K562 (cell line): ENCODE results near the gene ZCCHC3. TPM values are rescaled to one million over a fixed set of nuclear protein-coding genes. Genes with fewer than 3 reads are reported as not detected.

Source experiments
- ADNP ChIP-seq: fragments of 200-800 bp; sonication (Bioruptor generic); IDR thresholded peaks from 2 replicates; pipeline ENCODE4 v1.6.1; 2016; ENCODE audit warnings: missing genetic modification characterization, missing compliant biosample characterization
- ARNT ChIP-seq, 2 experiments: fragments of 450-650 bp; IDR thresholded peaks; 2 replicates each; pipeline ENCODE4 v1.6.1; 2016; ENCODE audit warnings: mild to moderate bottlenecking in 1 of 2
- BHLHE40 ChIP-seq: IDR thresholded peaks from 2 replicates; pipeline ENCODE4 v1.6.1; 2011; ENCODE audit warnings: low read length, improper control_type of control experiment
- CBX3 ChIP-seq, 2 experiments: IDR thresholded peaks; 1 replicate in 1 of 2; 2 replicates in 1 of 2; pipeline ENCODE4 v1.6.1; 2012; ENCODE audit warnings: inconsistent platforms in 2 of 2, low read length in 2 of 2, borderline replicate concordance in 1 of 2, control low read depth in 1 of 2
- CREM ChIP-seq: IDR thresholded peaks from 2 replicates; pipeline ENCODE4 v1.6.1; 2014; ENCODE audit warnings: antibody characterized with exemption, low read depth
- FIP1L1 ChIP-seq: fragments of 200-400 bp; formaldehyde crosslinking; IDR thresholded peaks from 2 replicates; pipeline ENCODE4 v1.6.1; 2018; ENCODE audit warnings: mild to moderate bottlenecking, low read depth, low read length; ENCODE audit not compliant: poor library complexity, severe bottlenecking
- GTF2E2 ChIP-seq: fragments of 200-800 bp; sonication (Bioruptor generic); IDR thresholded peaks from 2 replicates; pipeline ENCODE4 v1.6.1; 2016; ENCODE audit warnings: missing genetic modification characterization, missing compliant biosample characterization
- GTF2F1 ChIP-seq: IDR thresholded peaks from 2 replicates; pipeline ENCODE4 v1.6.1; 2011; ENCODE audit warnings: low read depth, low read length, improper control_type of control experiment
- HNRNPK ChIP-seq: fragments of 200-400 bp; formaldehyde crosslinking; IDR thresholded peaks from one replicate; pipeline ENCODE4 v1.6.1; 2018; ENCODE audit warnings: mild to moderate bottlenecking, low read depth, low read length; ENCODE audit not compliant: poor library complexity, severe bottlenecking
- LARP7 ChIP-seq: fragments of 450-650 bp; IDR thresholded peaks from 2 replicates; pipeline ENCODE4 v1.6.1; 2016
- MXD1 ChIP-seq: fragments of 250-450 bp; sonication (Bioruptor Pico); IDR thresholded peaks from 2 replicates; pipeline ENCODE4 v1.8.0; 2021; ENCODE audit warnings: borderline replicate concordance, mild to moderate bottlenecking, moderate library complexity; ENCODE audit not compliant: poor library complexity, severe bottlenecking
- NELFE ChIP-seq: IDR thresholded peaks from 2 replicates; pipeline ENCODE4 v1.6.1; 2011; ENCODE audit warnings: mild to moderate bottlenecking; ENCODE audit not compliant: insufficient read depth, insufficient read length
- NR2C1 ChIP-seq, 2 experiments: fragments of 450-650 bp; IDR thresholded peaks; 2 replicates each; pipeline ENCODE4 v1.6.1; 2017; ENCODE audit warnings: mild to moderate bottlenecking in 2 of 2, antibody characterized with exemption in 1 of 2, inconsistent platforms in 1 of 2, missing compliant biosample characterization in 1 of 2, missing genetic modification characterization in 1 of 2
- PRDM10 ChIP-seq: fragments of 450-650 bp; IDR thresholded peaks from 2 replicates; pipeline ENCODE4 v1.6.1; 2018; ENCODE audit not compliant: partially characterized antibody
- RB1 ChIP-seq: fragments of 450-650 bp; IDR thresholded peaks from 2 replicates; pipeline ENCODE4 v1.6.1; 2017; ENCODE audit warnings: low read depth, mild to moderate bottlenecking
- SP2 ChIP-seq: IDR thresholded peaks from 2 replicates; pipeline ENCODE4 v1.6.1; 2011; ENCODE audit warnings: mild to moderate bottlenecking, low read depth, low read length, moderate library complexity; ENCODE audit not compliant: poor library complexity, severe bottlenecking; ENCODE audit errors: extremely low read depth
- SRSF3 ChIP-seq: fragments of 200-400 bp; formaldehyde crosslinking; IDR thresholded peaks from 2 replicates; pipeline ENCODE4 v1.6.1; 2016; ENCODE audit warnings: mild to moderate bottlenecking, low read length, moderate library complexity; ENCODE audit not compliant: insufficient read depth
- TEAD1 ChIP-seq, 2 experiments: fragments of 450-650 bp in 1 of 2; sonication (generic) in 1 of 2; formaldehyde crosslinking; IDR thresholded peaks; 2 replicates each; pipeline versions ENCODE4 v1.4.0 to v1.8.0; 2020 to 2022; ENCODE audit warnings: mild to moderate bottlenecking in 2 of 2, missing genetic modification reagents in 1 of 2
- ZKSCAN8 ChIP-seq: fragments of 200-800 bp; sonication (Bioruptor generic); IDR thresholded peaks from 2 replicates; pipeline ENCODE4 v1.6.1; 2016; ENCODE audit warnings: missing genetic modification characterization, missing compliant biosample characterization
- ZNF212 ChIP-seq: fragments of 450-650 bp; formaldehyde crosslinking; IDR thresholded peaks from 2 replicates; pipeline ENCODE4 v1.4.0; 2020; ENCODE audit warnings: mild to moderate bottlenecking
- ZNF584 ChIP-seq: fragments of 200-800 bp; sonication (Bioruptor generic); IDR thresholded peaks from 2 replicates; pipeline ENCODE4 v1.6.1; 2016; ENCODE audit warnings: low read depth, mild to moderate bottlenecking, missing genetic modification characterization, missing compliant biosample characterization
- ZNF589 ChIP-seq: fragments of 200-800 bp; sonication (Bioruptor generic); IDR thresholded peaks from 2 replicates; pipeline ENCODE4 v1.6.1; 2016; ENCODE audit warnings: low read depth, missing genetic modification characterization, missing compliant biosample characterization
- ZNF695 ChIP-seq: fragments of 450-650 bp; formaldehyde crosslinking; IDR thresholded peaks from 2 replicates; pipeline ENCODE4 v1.4.0; 2020; ENCODE audit warnings: mild to moderate bottlenecking, moderate library complexity
- polyA plus RNA-seq, 8 experiments: library from polyadenylated mRNA; depleted of rRNA in 4 of 8; stranded (reverse) in 5 of 8; unstranded in 3 of 8; fragments of >200 nt; fragmentation: Nextera tagmentation in 2 of 8; fragmentation: Illumina TruSeq in 1 of 8; extraction: Ambion mirVana in 2 of 8; extraction: Trizol in 1 of 8; gene quantifications; 2 replicates each; pipeline versions ENCODE4 v1.2.1 to v1.2.3, GENCODE V29; 2011 to 2014; ENCODE audit warnings: inconsistent platforms in 1 of 8, missing spikeins in 1 of 8
- total RNA-seq, 7 experiments: library from RNA; depleted of rRNA in 6 of 7; stranded (reverse); fragments of >200 nt in 6 of 7; fragmentation: Illumina TruSeq in 2 of 7; extraction: Trizol in 2 of 7; gene quantifications; 2 replicates each; pipeline versions ENCODE4 v1.2.1 to v1.2.3, GENCODE V29; 2011 to 2021; ENCODE audit warnings: low replicate concordance in 1 of 7

ZCCHC3 gene
- total and polyA plus RNA-seq, 9 of the 15 experiments (the other 6 are each of a cell fraction or from before 2014, with no cell fraction given): 2.8 to 23.3 (median 16.5) TPM

GRCh38 chr20:325045-325888 is 27.9 kb downstream of the ZCCHC3 start, which contains the start of gene SOX12 (continued):
- peak; percentile 79; the same call in 1 of the 2 replicates for TF ChIP-seq ZNF589 (CRISPR knock-in tag)
- peak; percentile 78; the same call in 1 of the 2 replicates for TF ChIP-seq RB1
- no peak for TF ChIP-seq ZNF212 (CRISPR knock-in tag)
- TF ChIP-seq ZKSCAN8 (CRISPR knock-in tag): no peak
- TF ChIP-seq ZNF584: no peak
- no peak for TF ChIP-seq NELFE
- TF ChIP-seq ZNF695 (CRISPR knock-in tag): no peak
- no peak for TF ChIP-seq ARNT (IDR thresholded peaks at IDR 0.05)
- peak; percentile 93; the same call in 1 of the 2 replicates for TF ChIP-seq GTF2F1
- TF ChIP-seq HNRNPK: no peak
- TF ChIP-seq LARP7: no peak
- peak; percentile 28; the same call in 1 of the 2 replicates for TF ChIP-seq GTF2E2 (tag)
- no peak for TF ChIP-seq SRSF3
- TF ChIP-seq SP2: no peak
- no peak for TF ChIP-seq NR2C1 (IDR thresholded peaks at IDR 0.05)
- no peak for TF ChIP-seq NR2C1 (tag; IDR thresholded peaks at IDR 0.05)
- no peak for TF ChIP-seq MXD1 (CRISPR knock-in tag)
- peak in 1 of 2 experiments; percentile 73; a peak in 1 of 4 replicates for TF ChIP-seq TEAD1 (CRISPR knock-in tag; IDR thresholded peaks at IDR 0.05)
- TF ChIP-seq PRDM10: peak; percentile 87
- peak; percentile 60 for TF ChIP-seq BHLHE40
- peak; percentile 95 for TF ChIP-seq CREM
- no peak for TF ChIP-seq CBX3 (IDR thresholded peaks at IDR 0.05; ENCODE audit: borderline replicate concordance in 1 of 2, low read length in 2 of 2)
- TF ChIP-seq ADNP (tag): no peak
- peak; percentile 60 for TF ChIP-seq FIP1L1
